ENCODE data around the gene MUC16.

MUC16 gene

GRCh38 chr19:9013988-9014387, 3.8 kb upstream of the MUC16 start:
- H3K27me3 ChIP-seq (ENCODE audit: insufficient read depth, low read depth, severe bottlenecking): peaks cover 61% of the 10 kb centered on the region
- H3K9me3 ChIP-seq (ENCODE audit: severe bottlenecking): peaks cover 3% of the 10 kb centered on the region
- H3K4me3 ChIP-seq (ENCODE audit: low read depth, low read length): no peak overlapping the region
- DNase-seq: no peak
- H3K36me3 ChIP-seq: no peaks in the 10 kb centered on the region
- TF ChIP-seq CTCF (IDR thresholded peaks at IDR 0.05; ENCODE audit: low read depth, low read length): no peak
- no peak overlapping the region for H3K27ac ChIP-seq

GRCh38 chr19:9011875-9012274, 1.7 kb upstream of the MUC16 start:
- H3K9me3 ChIP-seq (ENCODE audit: severe bottlenecking): peaks cover 3% of the 10 kb centered on the region
- no peaks in the 10 kb centered on the region for H3K36me3 ChIP-seq
- peaks cover 67% of the 10 kb centered on the region for H3K27me3 ChIP-seq (ENCODE audit: insufficient read depth, low read depth, severe bottlenecking)
- TF ChIP-seq CTCF (IDR thresholded peaks at IDR 0.05; ENCODE audit: low read depth, low read length): no peak
- H3K4me3 ChIP-seq (ENCODE audit: low read depth, low read length): no peak overlapping the region
- no peak for DNase-seq
- H3K27ac ChIP-seq: no peak overlapping the region

GRCh38 chr19:9010693-9011092, 484 bp upstream of the MUC16 start:
- H3K27ac ChIP-seq: no peak overlapping the region
- peaks cover 3% of the 10 kb centered on the region for H3K9me3 ChIP-seq (ENCODE audit: severe bottlenecking)
- no peak for TF ChIP-seq CTCF (IDR thresholded peaks at IDR 0.05; ENCODE audit: low read depth, low read length)
- no peaks in the 10 kb centered on the region for H3K36me3 ChIP-seq
- H3K4me3 ChIP-seq (ENCODE audit: low read depth, low read length): no peak overlapping the region
- H3K27me3 ChIP-seq (ENCODE audit: insufficient read depth, low read depth, severe bottlenecking): peaks cover 77% of the 10 kb centered on the region
- no peak for DNase-seq

GRCh38 chr19:9009431-9009830, 778 bp downstream of the MUC16 start:
- peaks cover 81% of the 10 kb centered on the region for H3K27me3 ChIP-seq (ENCODE audit: insufficient read depth, low read depth, severe bottlenecking)
- H3K36me3 ChIP-seq: no peaks in the 10 kb centered on the region
- TF ChIP-seq CTCF (IDR thresholded peaks at IDR 0.05; ENCODE audit: low read depth, low read length): no peak
- peaks cover 3% of the 10 kb centered on the region for H3K9me3 ChIP-seq (ENCODE audit: severe bottlenecking)
- H3K4me3 ChIP-seq (ENCODE audit: low read depth, low read length): no peak overlapping the region
- DNase-seq: no peak
- H3K27ac ChIP-seq: no peak overlapping the region

- no peaks in the 10 kb centered on the region for H3K9me3 ChIP-seq (ENCODE audit: severe bottlenecking)
- peaks cover 84% of the 10 kb centered on the region for H3K27me3 ChIP-seq (ENCODE audit: insufficient read depth, low read depth, severe bottlenecking)
- no peak for TF ChIP-seq CTCF (IDR thresholded peaks at IDR 0.05; ENCODE audit: low read depth, low read length)
- DNase-seq: no peak
- no peak overlapping the region for H3K27ac ChIP-seq
- no peaks in the 10 kb centered on the region for H3K36me3 ChIP-seq
- no peak overlapping the region for H3K4me3 ChIP-seq (ENCODE audit: low read depth, low read length)
Observed at GRCh38 chr19:9008667-9009066, 1.5 kb downstream of the MUC16 start.

- Histone ChIP-seq H3K9me3 (ENCODE audit: severe bottlenecking) (no peaks in the 10 kb centered on the region), H3K36me3 (no peaks in the 10 kb centered on the region), H3K27ac (no peak overlapping the region), H3K4me3 (ENCODE audit: low read depth, low read length) (no peak overlapping the region), H3K27me3 (ENCODE audit: insufficient read depth, low read depth, severe bottlenecking) (peaks cover 60% of the 10 kb centered on the region)
- DNase-seq: no peak
- TF ChIP-seq CTCF (IDR thresholded peaks at IDR 0.05; ENCODE audit: low read depth, low read length): no peak
Observed at GRCh38 chr19:9000933-9001332, 9.3 kb downstream of the MUC16 start.
